ENCODE measurements around the gene TSPAN9. TPM values are rescaled to one million over a fixed set of nuclear protein-coding genes. Genes with fewer than 3 reads are reported as not detected.

TSPAN9 gene
- polyA plus RNA-seq, 1 donor (not counting 4 experiments of a cell fraction or from before 2014, with no cell fraction given), result 27.5 TPM

DNA sequence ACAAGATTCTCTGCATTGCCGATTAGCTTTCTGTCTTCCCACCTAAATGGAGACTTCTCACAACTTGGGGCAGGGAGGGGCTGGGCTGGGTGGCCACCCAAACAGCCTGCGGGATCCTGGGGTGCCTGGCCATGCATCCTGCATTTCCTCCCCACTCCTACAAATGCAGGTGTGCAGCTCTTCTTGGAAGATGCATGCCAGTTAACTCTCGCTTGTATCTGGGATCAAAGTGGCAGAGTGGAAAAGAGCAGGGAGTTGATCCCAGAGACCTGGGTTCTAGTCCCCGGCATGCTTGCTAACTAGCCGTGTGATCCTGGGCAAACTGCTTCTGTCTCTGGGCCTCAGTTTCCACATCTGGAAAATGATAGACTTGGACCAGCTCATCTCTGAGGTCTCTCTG is 136.6 kb downstream of the TSPAN9 start:
- Histone ChIP-seq H3K27ac (ENCODE audit: control insufficient read depth, insufficient read depth, low read length) (no peak overlapping the region), H3K4me1 (ENCODE audit: control insufficient read depth, extremely low read depth, insufficient read depth, low read length) (peaks cover 21% of the 10 kb centered on the region), H3K27me3 (ENCODE audit: control insufficient read depth, extremely low read depth, insufficient read depth, low read length) (no peaks in the 10 kb centered on the region), H2AFZ (ENCODE audit: control insufficient read depth, low read length) (no peak overlapping the region), H3K36me3 (ENCODE audit: control insufficient read depth in 2 of 2, extremely low read depth in 1 of 2, insufficient read depth in 2 of 2, low read length in 2 of 2) (peaks cover 3% of the 10 kb centered on the region in 2 experiments), H4K20me1 (ENCODE audit: control insufficient read depth, extremely low read depth, insufficient read depth, low read length) (no peaks in the 10 kb centered on the region), H3K9ac (ENCODE audit: control insufficient read depth, extremely low read depth, insufficient read depth, low read length) (no peak overlapping the region), H3K4me3 (ENCODE audit: control insufficient read depth in 2 of 3, extremely low read depth in 1 of 3, insufficient read depth in 2 of 3, low read depth in 1 of 3, low read length in 3 of 3) (no peak overlapping the region), H3K9me3 (ENCODE audit: control insufficient read depth, low read depth, low read length) (no peaks in the 10 kb centered on the region), H3K9me1 (ENCODE audit: control insufficient read depth, extremely low read depth, insufficient read depth, low read length) (no peaks in the 10 kb centered on the region), H3K79me2 (ENCODE audit: control insufficient read depth, insufficient read depth, low read length) (no peaks in the 10 kb centered on the region), H3K4me2 (ENCODE audit: control insufficient read depth, extremely low read depth, insufficient read depth, low read depth, low read length) (no peak overlapping the region)
- dilution Hi-C loops (cut with MboI; ENCODE audit: extremely low pct_ligation_motif_present, low sequenced_read_pairs), result no loop called here
- TF ChIP-seq CTCF (optimal IDR thresholded peaks at IDR 0.05 in 1 of 3, IDR thresholded peaks at IDR 0.05 in 1 of 3, conservative IDR thresholded peaks at IDR 0.05 in 1 of 3; ENCODE audit: extremely low read depth in 1 of 3, insufficient read depth in 2 of 3, low read length in 3 of 3) (no peak), EZH2 (IDR thresholded peaks at IDR 0.05; ENCODE audit: low read length) (no peak)
- DNase-seq (ENCODE audit: low read depth, low spot score) (no peak), FAIRE-seq (no peak)

- TF ChIP-seq EZH2 (IDR thresholded peaks at IDR 0.05; ENCODE audit: low read length) (no peak), CTCF (optimal IDR thresholded peaks at IDR 0.05 in 1 of 3, IDR thresholded peaks at IDR 0.05 in 1 of 3, conservative IDR thresholded peaks at IDR 0.05 in 1 of 3; ENCODE audit: extremely low read depth in 1 of 3, insufficient read depth in 2 of 3, low read length in 3 of 3) (no peak)
- Histone ChIP-seq H4K20me1 (ENCODE audit: control insufficient read depth, extremely low read depth, insufficient read depth, low read length) (no peaks in the 10 kb centered on the region), H3K9me3 (ENCODE audit: control insufficient read depth, low read depth, low read length) (no peaks in the 10 kb centered on the region), H3K79me2 (ENCODE audit: control insufficient read depth, insufficient read depth, low read length) (no peaks in the 10 kb centered on the region), H3K4me2 (ENCODE audit: control insufficient read depth, extremely low read depth, insufficient read depth, low read depth, low read length) (no peak overlapping the region), H3K27me3 (ENCODE audit: control insufficient read depth, extremely low read depth, insufficient read depth, low read length) (no peaks in the 10 kb centered on the region), H2AFZ (ENCODE audit: control insufficient read depth, low read length) (no peak overlapping the region), H3K9me1 (ENCODE audit: control insufficient read depth, extremely low read depth, insufficient read depth, low read length) (no peaks in the 10 kb centered on the region), H3K36me3 (ENCODE audit: control insufficient read depth in 2 of 2, extremely low read depth in 1 of 2, insufficient read depth in 2 of 2, low read length in 2 of 2) (peaks cover 3% of the 10 kb centered on the region in 2 experiments), H3K4me1 (ENCODE audit: control insufficient read depth, extremely low read depth, insufficient read depth, low read length) (peaks cover 25% of the 10 kb centered on the region), H3K4me3 (ENCODE audit: control insufficient read depth in 2 of 3, extremely low read depth in 1 of 3, insufficient read depth in 2 of 3, low read depth in 1 of 3, low read length in 3 of 3) (no peak overlapping the region), H3K27ac (ENCODE audit: control insufficient read depth, insufficient read depth, low read length) (no peak overlapping the region), H3K9ac (ENCODE audit: control insufficient read depth, extremely low read depth, insufficient read depth, low read length) (no peak overlapping the region)
- DNase-seq (ENCODE audit: low read depth, low spot score) (no peak), FAIRE-seq (no peak)
- dilution Hi-C loops (cut with MboI; ENCODE audit: extremely low pct_ligation_motif_present, low sequenced_read_pairs), result no loop called here
These were observed 137.6 kb downstream of the TSPAN9 start for GRCh38 chr12:3214526-3215365.
